Astrocyte (in vitro differentiated cells and primary cell): ENCODE measurements around the gene TBX18. TPM values are rescaled to one million over a fixed set of nuclear protein-coding genes. Genes with fewer than 3 reads are reported as not detected.
A peak's percentile ranks its signal among the peaks of the same experiment; 100 is the strongest.

Source experiments
- DNase-seq: peaks from one replicate; pipeline ENCODE4 v3.0.0-alpha.2; 2010; ENCODE audit warnings: low read depth
- FAIRE-seq: peaks from 2 replicates; lab custom pipeline; 2011; peaks lifted over from hg19 to GRCh38; lab: Jason Lieb, UNC
- H2AFZ ChIP-seq: 2 replicates; pipeline ENCODE4 v1.6.0; 2012; ENCODE audit warnings: low read depth, low read length, inconsistent platforms
- H3K27ac ChIP-seq: 2 replicates; pipeline ENCODE4 v1.5.1; 2011; ENCODE audit warnings: low read depth, low read length, inconsistent platforms
- H3K27me3 ChIP-seq: 2 replicates; pipeline ENCODE4 v1.6.0; 2011; ENCODE audit warnings: low read length, inconsistent platforms; ENCODE audit not compliant: insufficient read depth
- H3K36me3 ChIP-seq: 2 replicates; pipeline ENCODE4 v1.5.1; 2011; ENCODE audit warnings: low read length, inconsistent platforms; ENCODE audit not compliant: insufficient read depth
- H3K4me1 ChIP-seq: 2 replicates; pipeline ENCODE4 v1.5.1; 2011; ENCODE audit warnings: low read length, inconsistent platforms; ENCODE audit not compliant: insufficient read depth
- H3K4me2 ChIP-seq: 2 replicates; pipeline ENCODE4 v1.6.0; 2012; ENCODE audit warnings: low read length, inconsistent platforms
- H3K4me3 ChIP-seq: 2 replicates; pipeline ENCODE4 v1.5.1; 2011; ENCODE audit warnings: low read depth, mild to moderate bottlenecking, low read length, inconsistent platforms; ENCODE audit not compliant: insufficient read depth
- H3K79me2 ChIP-seq: 2 replicates; pipeline ENCODE4 v1.6.0; 2012; ENCODE audit warnings: mild to moderate bottlenecking, low read length, inconsistent platforms; ENCODE audit not compliant: insufficient read depth
- H3K9ac ChIP-seq: 2 replicates; pipeline ENCODE4 v1.6.0; 2012; ENCODE audit warnings: mild to moderate bottlenecking, low read length, inconsistent platforms
- H3K9me3 ChIP-seq: 2 replicates; pipeline ENCODE4 v1.5.1; 2012; ENCODE audit warnings: low read depth, mild to moderate bottlenecking, low read length, inconsistent platforms; ENCODE audit not compliant: insufficient read depth
- H4K20me1 ChIP-seq: 2 replicates; pipeline ENCODE4 v1.6.0; 2012; ENCODE audit warnings: low read length, inconsistent platforms; ENCODE audit not compliant: insufficient read depth
- H3K27ac Mint-ChIP-seq: one replicate; pipeline ENCODE4 v1.8.0; 2021; ENCODE audit warnings: mild to moderate bottlenecking, mixed read lengths; ENCODE audit not compliant: unreplicated experiment
- H3K27me3 Mint-ChIP-seq: one replicate; pipeline ENCODE4 v1.8.0; 2021; ENCODE audit warnings: low read depth, mixed read lengths; ENCODE audit not compliant: unreplicated experiment
- H3K36me3 Mint-ChIP-seq: one replicate; pipeline ENCODE4 v1.8.0; 2021; ENCODE audit warnings: low read depth, mixed read lengths; ENCODE audit not compliant: unreplicated experiment
- H3K4me1 Mint-ChIP-seq: one replicate; pipeline ENCODE4 v1.8.0; 2021; ENCODE audit warnings: low read depth, mixed read lengths; ENCODE audit not compliant: unreplicated experiment
- H3K4me3 Mint-ChIP-seq: one replicate; pipeline ENCODE4 v1.8.0; 2021; ENCODE audit warnings: mild to moderate bottlenecking, moderate library complexity, mixed read lengths; ENCODE audit not compliant: unreplicated experiment
- H3K9me3 Mint-ChIP-seq: one replicate; pipeline ENCODE4 v1.8.0; 2021; ENCODE audit warnings: mild to moderate bottlenecking, mixed read lengths; ENCODE audit not compliant: unreplicated experiment
- EZH2 ChIP-seq: IDR thresholded peaks from 2 replicates; pipeline ENCODE4 v1.6.1; 2012; ENCODE audit warnings: mild to moderate bottlenecking, low read length, inconsistent platforms; ENCODE audit not compliant: insufficient read depth
- total RNA-seq: library from RNA; stranded (reverse); gene quantifications from 2 replicates; pipeline ENCODE4 v1.2.1, GENCODE V29; 2021
- TF ChIP-seq, protein P1 (sequence below): IDR thresholded peaks from 2 replicates; pipeline ENCODE4 v1.5.1; 2011; ENCODE audit warnings: low read depth, mild to moderate bottlenecking, inconsistent platforms, low read length, moderate library complexity; ENCODE audit not compliant: insufficient read depth

Gene TBX18
- total RNA-seq, 1 donor from 2014 or later = 12.5 TPM

DNA sequence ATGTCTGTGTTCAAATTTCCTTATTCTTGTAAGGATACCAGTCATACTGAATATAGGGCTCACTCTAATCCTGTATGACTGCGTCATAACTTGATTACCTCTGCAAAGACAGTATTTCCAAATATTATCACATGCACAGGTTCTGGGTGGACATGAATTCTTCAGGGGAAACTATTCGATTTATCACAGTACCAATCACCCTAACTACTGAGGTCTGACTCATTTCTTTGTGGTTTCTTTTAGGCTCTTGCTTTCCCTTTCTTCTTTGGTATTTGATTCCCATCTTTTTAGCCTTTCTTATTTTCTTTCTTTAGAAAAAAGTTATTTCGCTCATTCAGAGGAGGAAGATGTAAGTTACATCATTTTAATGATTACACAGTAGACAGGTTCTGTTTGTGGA lies 40.3 kb upstream of the TBX18 start:
- H3K27ac Mint-ChIP-seq = no peak overlapping the region
- Histone ChIP-seq H3K9ac (no peak overlapping the region), H2AFZ (no peak overlapping the region), H3K27me3 (no peaks in the 10 kb centered on the region), H3K79me2 (no peaks in the 10 kb centered on the region), H3K36me3 (no peaks in the 10 kb centered on the region), H3K4me3 (no peak overlapping the region), H3K4me2 (peak overlapping the region; percentile 61), H3K4me1 (peaks cover 7% of the 10 kb centered on the region), H3K9me3 (no peaks in the 10 kb centered on the region), H4K20me1 (no peaks in the 10 kb centered on the region), H3K27ac (peak overlapping the region; percentile 36)
- no peak for FAIRE-seq
- no peak overlapping the region for H3K4me3 Mint-ChIP-seq
- peak; percentile 3 for DNase-seq
- peaks cover 10% of the 10 kb centered on the region for H3K4me1 Mint-ChIP-seq
- peaks cover 22% of the 10 kb centered on the region for H3K27me3 Mint-ChIP-seq
- H3K36me3 Mint-ChIP-seq = no peaks in the 10 kb centered on the region
- H3K9me3 Mint-ChIP-seq = no peaks in the 10 kb centered on the region
- TF ChIP-seq, protein P1, sequence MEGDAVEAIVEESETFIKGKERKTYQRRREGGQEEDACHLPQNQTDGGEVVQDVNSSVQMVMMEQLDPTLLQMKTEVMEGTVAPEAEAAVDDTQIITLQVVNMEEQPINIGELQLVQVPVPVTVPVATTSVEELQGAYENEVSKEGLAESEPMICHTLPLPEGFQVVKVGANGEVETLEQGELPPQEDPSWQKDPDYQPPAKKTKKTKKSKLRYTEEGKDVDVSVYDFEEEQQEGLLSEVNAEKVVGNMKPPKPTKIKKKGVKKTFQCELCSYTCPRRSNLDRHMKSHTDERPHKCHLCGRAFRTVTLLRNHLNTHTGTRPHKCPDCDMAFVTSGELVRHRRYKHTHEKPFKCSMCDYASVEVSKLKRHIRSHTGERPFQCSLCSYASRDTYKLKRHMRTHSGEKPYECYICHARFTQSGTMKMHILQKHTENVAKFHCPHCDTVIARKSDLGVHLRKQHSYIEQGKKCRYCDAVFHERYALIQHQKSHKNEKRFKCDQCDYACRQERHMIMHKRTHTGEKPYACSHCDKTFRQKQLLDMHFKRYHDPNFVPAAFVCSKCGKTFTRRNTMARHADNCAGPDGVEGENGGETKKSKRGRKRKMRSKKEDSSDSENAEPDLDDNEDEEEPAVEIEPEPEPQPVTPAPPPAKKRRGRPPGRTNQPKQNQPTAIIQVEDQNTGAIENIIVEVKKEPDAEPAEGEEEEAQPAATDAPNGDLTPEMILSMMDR = no peak
- no peak for TF ChIP-seq EZH2

DNA sequence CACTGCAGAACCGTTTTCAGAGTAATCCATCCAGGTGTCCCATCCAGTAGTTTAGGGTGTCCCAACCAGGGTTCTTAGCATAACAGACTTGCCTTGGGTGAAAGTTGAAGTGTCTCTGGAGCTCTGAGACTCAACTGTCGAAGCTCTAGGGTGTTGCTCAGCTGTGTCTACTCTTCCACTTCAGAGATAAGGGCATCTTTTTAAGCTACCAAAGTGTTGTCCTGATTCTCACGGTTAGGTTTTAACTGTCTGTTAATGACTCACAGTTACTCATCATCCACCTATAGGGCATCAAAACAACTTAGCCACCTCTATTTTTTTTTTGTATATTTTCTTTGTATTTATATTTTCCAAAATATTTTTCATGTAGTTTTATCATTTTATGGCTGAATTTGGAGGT lies 36.9 kb upstream of the TBX18 start:
- no peaks in the 10 kb centered on the region for H3K36me3 ChIP-seq

DNA sequence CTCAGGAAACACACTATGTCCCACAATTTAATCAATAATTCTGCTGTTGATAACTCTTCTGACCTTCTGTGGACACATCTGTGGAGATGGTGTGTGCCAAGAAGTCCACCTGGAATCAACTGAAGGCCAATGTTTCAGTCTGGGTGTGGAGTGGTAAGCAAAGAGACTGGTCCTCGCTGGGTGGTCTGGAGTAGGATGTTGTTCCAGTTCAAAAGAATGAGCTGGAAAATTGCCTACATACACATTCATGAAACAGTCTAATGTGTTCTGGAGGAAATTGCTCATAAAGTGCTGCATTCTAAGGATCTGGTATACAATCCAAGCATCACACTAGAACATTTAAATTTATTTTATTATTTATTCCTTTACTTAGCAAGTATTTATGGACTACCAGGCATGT lies 33.9 kb upstream of the TBX18 start:
- H3K9ac ChIP-seq = no peak overlapping the region
- no peak overlapping the region for H3K27ac Mint-ChIP-seq
- H4K20me1 ChIP-seq = no peaks in the 10 kb centered on the region
- H3K9me3 ChIP-seq = no peaks in the 10 kb centered on the region
- H3K4me2 ChIP-seq = no peak overlapping the region
- no peak for TF ChIP-seq EZH2
- TF ChIP-seq, protein P1 = no peak
- H3K4me1 ChIP-seq = no peaks in the 10 kb centered on the region
- H3K79me2 ChIP-seq = no peaks in the 10 kb centered on the region
- no peaks in the 10 kb centered on the region for H3K36me3 Mint-ChIP-seq
- no peak overlapping the region for H2AFZ ChIP-seq
- no peak overlapping the region for H3K4me3 ChIP-seq
- H3K36me3 ChIP-seq = no peaks in the 10 kb centered on the region
- no peak overlapping the region for H3K4me3 Mint-ChIP-seq
- peaks cover 2% of the 10 kb centered on the region for H3K9me3 Mint-ChIP-seq
- FAIRE-seq (peak; percentile 17), DNase-seq (no peak)
- no peak overlapping the region for H3K27ac ChIP-seq
- H3K27me3 Mint-ChIP-seq = peaks cover 23% of the 10 kb centered on the region
- no peaks in the 10 kb centered on the region for H3K4me1 Mint-ChIP-seq
- H3K27me3 ChIP-seq = no peaks in the 10 kb centered on the region

More for the DNA sequence above, 36.9 kb upstream of the TBX18 start:
- Mint-ChIP-seq H3K4me1 (peaks cover 10% of the 10 kb centered on the region), H3K36me3 (no peaks in the 10 kb centered on the region), H3K9me3 (no peaks in the 10 kb centered on the region), H3K27me3 (peaks cover 25% of the 10 kb centered on the region), H3K4me3 (no peak overlapping the region), H3K27ac (no peak overlapping the region)
- Histone ChIP-seq H3K27ac (no peak overlapping the region), H2AFZ (no peak overlapping the region), H3K4me3 (no peak overlapping the region), H3K9me3 (no peaks in the 10 kb centered on the region), H3K27me3 (no peaks in the 10 kb centered on the region), H4K20me1 (no peaks in the 10 kb centered on the region), H3K9ac (no peak overlapping the region), H3K4me2 (no peak overlapping the region), H3K79me2 (no peaks in the 10 kb centered on the region), H3K4me1 (peaks cover 7% of the 10 kb centered on the region)
- TF ChIP-seq, protein P1 = no peak
- TF ChIP-seq EZH2 = no peak
- FAIRE-seq (no peak), DNase-seq (no peak)
